ENCODE results near the gene TSPAN11.

The TSPAN11 gene

GRCh38 chr12:30962047-30962446 lies 35.5 kb downstream of the TSPAN11 start:
- no peak for DNase-seq

GRCh38 chr12:30963709-30964564 lies 37.4 kb downstream of the TSPAN11 start:
- no peak for DNase-seq

- DNase-seq = no peak
These were observed 38.5 kb downstream of the TSPAN11 start for GRCh38 chr12:30964896-30965612.

GRCh38 chr12:30965613-30965985 lies 39.1 kb downstream of the TSPAN11 start:
- no peak for DNase-seq

- no peak for DNase-seq
These were observed 40.5 kb downstream of the TSPAN11 start for GRCh38 chr12:30967026-30967425.

- no peak for DNase-seq
These were observed 41.7 kb downstream of the TSPAN11 start for GRCh38 chr12:30968211-30968610.

GRCh38 chr12:30969006-30969405 lies 42.5 kb downstream of the TSPAN11 start:
- no peak for DNase-seq

- DNase-seq = no peak
These were observed 43.3 kb downstream of the TSPAN11 start for GRCh38 chr12:30969606-30970395.

- DNase-seq = no peak
These were observed 44.1 kb downstream of the TSPAN11 start for GRCh38 chr12:30970559-30971197.

- no peak for DNase-seq
These were observed 45.5 kb downstream of the TSPAN11 start for GRCh38 chr12:30972035-30972434.

- DNase-seq = no peak
These were observed 46.6 kb downstream of the TSPAN11 start for GRCh38 chr12:30973175-30973574.

GRCh38 chr12:30973830-30974229 lies 47.3 kb downstream of the TSPAN11 start:
- no peak for DNase-seq

- no peak for DNase-seq
These were observed 48.4 kb downstream of the TSPAN11 start for GRCh38 chr12:30974746-30975500.

- DNase-seq = no peak
These were observed 49.0 kb downstream of the TSPAN11 start for GRCh38 chr12:30975581-30975980.

GRCh38 chr12:30976206-30976605 lies 49.7 kb downstream of the TSPAN11 start:
- no peak for DNase-seq

- DNase-seq = no peak
These were observed 50.6 kb downstream of the TSPAN11 start for GRCh38 chr12:30977124-30977523.

- no peak for DNase-seq
These were observed 51.2 kb downstream of the TSPAN11 start for GRCh38 chr12:30977537-30978349.

GRCh38 chr12:30978639-30979038 lies 52.1 kb downstream of the TSPAN11 start:
- no peak for DNase-seq

- DNase-seq = no peak
These were observed 53.1 kb downstream of the TSPAN11 start for GRCh38 chr12:30979371-30980259.
